Cardiac muscle cell (in vitro differentiated cells and primary cell): Measurements from ENCODE around the gene FNDC5. TPM values are rescaled to one million over a fixed set of nuclear protein-coding genes. Genes with fewer than 3 reads are reported as not detected.
A peak's percentile ranks its signal among the peaks of the same experiment; 100 is the strongest.

Experiments
- DNase-seq, 2 donors: peaks; one replicate each; pipeline versions ENCODE4 v3.0.0 to v3.0.0-alpha.2; 2010 to 2017; ENCODE audit warnings: low read depth in 1 of 2, low spot score in 1 of 2
- H3K27ac ChIP-seq: fragments of 200-600 bp; sonication (generic); 2 replicates; pipeline ENCODE4 v1.5.1; 2016
- H3K27me3 ChIP-seq: fragments of 200-600 bp; sonication (generic); 2 replicates; pipeline ENCODE4 v1.6.0; 2016; ENCODE audit warnings: control low read depth
- H3K36me3 ChIP-seq: fragments of 200-600 bp; sonication (generic); 2 replicates; pipeline ENCODE4 v1.5.1; 2016; ENCODE audit warnings: control low read depth
- H3K4me1 ChIP-seq: fragments of 200-600 bp; sonication (generic); 2 replicates; pipeline ENCODE4 v1.8.1; 2017; ENCODE audit warnings: low read depth, mild to moderate bottlenecking, mixed run types
- H3K4me3 ChIP-seq: fragments of 200-600 bp; sonication (generic); 2 replicates; pipeline ENCODE4 v1.5.1; 2016; ENCODE audit warnings: mild to moderate bottlenecking
- H3K9me3 ChIP-seq: fragments of 200-600 bp; sonication (generic); 2 replicates; pipeline ENCODE4 v1.5.1; 2017; ENCODE audit warnings: low read depth, mild to moderate bottlenecking, control low read depth
- CTCF ChIP-seq: IDR thresholded peaks from 2 replicates; pipeline ENCODE4 v1.5.1; 2012; ENCODE audit warnings: low read depth, mild to moderate bottlenecking, low read length
- polyA plus RNA-seq: library from polyadenylated mRNA; unstranded; fragments of >200 nt; fragmentation: Nextera tagmentation; extraction: Ambion mirVana; gene quantifications from 2 replicates; pipeline ENCODE4 v1.2.1, GENCODE V29; 2016
- total RNA-seq: library from RNA; depleted of rRNA; stranded (reverse); fragments of >200 nt; gene quantifications from 2 replicates; pipeline ENCODE4 v1.2.3, GENCODE V29; 2016

The FNDC5 gene
- total and polyA plus RNA-seq, 2 experiments from 2014 or later: 34.2 to 37.4 TPM

- H3K4me1 ChIP-seq: no peaks in the 10 kb centered on the region
- H3K9me3 ChIP-seq: no peaks in the 10 kb centered on the region
- peaks cover 31% of the 10 kb centered on the region for H3K36me3 ChIP-seq
- no peaks in the 10 kb centered on the region for H3K27me3 ChIP-seq
- no peak overlapping the region for H3K27ac ChIP-seq
- DNase-seq: no peak
- no peak overlapping the region for H3K4me3 ChIP-seq
- TF ChIP-seq CTCF: no peak
These were observed 12.6 kb downstream of the FNDC5 start for GRCh38 chr1:32858136-32858535.

GRCh38 chr1:32855861-32856617 is 14.7 kb downstream of the FNDC5 start:
- Histone ChIP-seq H3K4me3 (no peak overlapping the region), H3K27me3 (no peaks in the 10 kb centered on the region), H3K9me3 (no peaks in the 10 kb centered on the region), H3K4me1 (no peaks in the 10 kb centered on the region), H3K27ac (no peak overlapping the region), H3K36me3 (peaks cover 25% of the 10 kb centered on the region)
- DNase-seq: no peak
- no peak for TF ChIP-seq CTCF

GRCh38 chr1:32848354-32849063 is 22.2 kb downstream of the FNDC5 start:
- Histone ChIP-seq H3K27ac (no peak overlapping the region), H3K36me3 (peaks cover under 1% of the 10 kb centered on the region), H3K4me3 (no peak overlapping the region), H3K4me1 (no peaks in the 10 kb centered on the region), H3K27me3 (no peaks in the 10 kb centered on the region), H3K9me3 (no peaks in the 10 kb centered on the region)
- no peak for TF ChIP-seq CTCF
- DNase-seq: no peak

GRCh38 chr1:32831878-32832277 is 38.8 kb downstream of the FNDC5 start:
- H3K27me3 ChIP-seq: no peaks in the 10 kb centered on the region
- peaks cover 39% of the 10 kb centered on the region for H3K36me3 ChIP-seq
- no peak overlapping the region for H3K4me3 ChIP-seq
- DNase-seq: no peak
- no peak for TF ChIP-seq CTCF
- no peaks in the 10 kb centered on the region for H3K9me3 ChIP-seq
- H3K4me1 ChIP-seq: peaks cover 7% of the 10 kb centered on the region
- no peak overlapping the region for H3K27ac ChIP-seq

GRCh38 chr1:32830092-32830852 is 40.4 kb downstream of the FNDC5 start:
- peak in 1 of 2 donors; percentile 77 for DNase-seq
- Histone ChIP-seq H3K4me1 (peaks cover 7% of the 10 kb centered on the region), H3K9me3 (no peaks in the 10 kb centered on the region), H3K27ac (peak overlapping the region; percentile 48), H3K4me3 (no peak overlapping the region), H3K27me3 (no peaks in the 10 kb centered on the region), H3K36me3 (peaks cover 53% of the 10 kb centered on the region)
- no peak for TF ChIP-seq CTCF
